SK-N-SH (cell line): ENCODE measurements around the gene GOLGA6L7. TPM values are rescaled to one million over a fixed set of nuclear protein-coding genes. Genes with fewer than 3 reads are reported as not detected.
A peak's percentile ranks its signal among the peaks of the same experiment; 100 is the strongest.

Experiments
- CTCF ChIA-PET: fragments of 300-600, 350-600 bp; formaldehyde crosslinking; extraction: SDS; loops from one replicate; lab custom pipeline; 2021; lab: Yijun Ruan, JAX
- POLR2A ChIA-PET: fragments of 350-600 bp; sonication (Branson Sonifier 250); formaldehyde crosslinking; extraction: SDS; loops from one replicate; lab custom pipeline; 2020; ENCODE audit warnings: antibody characterized with exemption, inconsistent platforms; lab: Yijun Ruan, JAX
- DNase-seq: peaks from one replicate; pipeline ENCODE4 v3.0.0; 2012
- H2AFZ ChIP-seq: fragments of 200-600 bp; sonication (generic); 2 replicates; pipeline ENCODE4 v1.8.1; 2016; ENCODE audit warnings: antibody characterized with exemption, mild to moderate bottlenecking, low read depth
- H3F3A ChIP-seq: fragments of 200-600 bp; sonication (generic); replicated peaks from 2 replicates; pipeline ENCODE3; 2016; ENCODE audit warnings: antibody characterized with exemption, mild to moderate bottlenecking; ENCODE audit not compliant: insufficient read depth
- H3K27ac ChIP-seq, 2 experiments: fragments of 200-500 bp in 1 of 2; fragments of 200-600 bp in 1 of 2; sonication (Bioruptor generic) in 1 of 2; sonication (generic), shearing (Covaris generic) in 1 of 2; 2 replicates each; pipeline versions ENCODE4 v1.5.1 to v1.6.1; 2014 to 2016; ENCODE audit warnings: low read depth in 2 of 2, inconsistent platforms in 1 of 2, low read length in 1 of 2, mild to moderate bottlenecking in 1 of 2, mixed read lengths in 1 of 2
- H3K27me3 ChIP-seq: fragments of 200-600 bp; sonication (generic), shearing (Covaris generic); 2 replicates; pipeline ENCODE4 v1.6.1; 2016; ENCODE audit warnings: mixed run types; ENCODE audit not compliant: insufficient read depth
- H3K36me3 ChIP-seq, 2 experiments: fragments of 200-500 bp in 1 of 2; fragments of 200-600 bp in 1 of 2; sonication (Bioruptor generic) in 1 of 2; sonication (generic) in 1 of 2; replicated peaks in 1 of 2; 2 replicates each; pipeline versions ENCODE3 to v1.5.1; 2014 to 2016; ENCODE audit warnings: low read length in 1 of 2, mild to moderate bottlenecking in 1 of 2; ENCODE audit not compliant: insufficient read depth in 2 of 2, control insufficient read depth in 1 of 2
- H3K4me1 ChIP-seq, 2 experiments: fragments of 200-500 bp in 1 of 2; fragments of 200-600 bp in 1 of 2; sonication (Bioruptor generic) in 1 of 2; sonication (generic), shearing (Covaris generic) in 1 of 2; 2 replicates each; pipeline versions ENCODE4 v1.5.1 to v1.6.1; 2014 to 2016; ENCODE audit warnings: low read depth in 1 of 2, low read length in 1 of 2, mixed run types in 1 of 2; ENCODE audit not compliant: insufficient read depth in 2 of 2, control insufficient read depth in 1 of 2
- H3K4me2 ChIP-seq: fragments of 200-600 bp; sonication (generic), shearing (Covaris generic); 2 replicates; pipeline ENCODE4 v1.6.1; 2017; ENCODE audit warnings: mixed run types
- H3K4me3 ChIP-seq, 2 experiments: fragments of 200-500 bp in 1 of 2; fragments of 200-600 bp in 1 of 2; sonication (Bioruptor generic) in 1 of 2; sonication (generic), shearing (Covaris generic) in 1 of 2; 2 replicates each; pipeline versions ENCODE4 v1.5.1 to v1.8.1; 2014 to 2016; ENCODE audit warnings: low read depth in 2 of 2, inconsistent platforms in 1 of 2, low read length in 1 of 2, mild to moderate bottlenecking in 1 of 2, mixed read lengths in 1 of 2, moderate library complexity in 1 of 2
- H3K79me2 ChIP-seq: fragments of 200-600 bp; sonication (generic); 2 replicates; pipeline ENCODE4 v1.8.1; 2017; ENCODE audit warnings: mild to moderate bottlenecking; ENCODE audit not compliant: insufficient read depth
- H3K9ac ChIP-seq: fragments of 200-600 bp; sonication (generic); 2 replicates; pipeline ENCODE4 v1.6.1; 2017; ENCODE audit warnings: mixed run types
- H3K9me2 ChIP-seq: fragments of 200-600 bp; sonication (generic); 2 replicates; pipeline ENCODE4 v1.6.1; 2017; ENCODE audit warnings: mixed run types
- H3K9me3 ChIP-seq: fragments of 200-600 bp; sonication (generic); 2 replicates; pipeline ENCODE4 v1.6.1; 2017; ENCODE audit warnings: mixed run types, mild to moderate bottlenecking, moderate library complexity
- H4K20me1 ChIP-seq: fragments of 200-600 bp; sonication (generic); 2 replicates; pipeline ENCODE4 v1.6.1; 2017; ENCODE audit warnings: mild to moderate bottlenecking, mixed run types; ENCODE audit not compliant: insufficient read depth
- CHD2 ChIP-seq: fragments of 150-350 bp; IDR thresholded peaks from 2 replicates; pipeline ENCODE4 v1.6.1; 2018; ENCODE audit warnings: low read length; ENCODE audit not compliant: partially characterized antibody
- EP300 ChIP-seq, 2 experiments: IDR thresholded peaks; 2 replicates each; pipeline versions ENCODE4 v1.4.0 to v1.6.1; 2012; ENCODE audit warnings: borderline replicate concordance in 1 of 2, low read depth in 1 of 2, low read length in 1 of 2
- FOXM1 ChIP-seq: IDR thresholded peaks from 2 replicates; pipeline ENCODE4 v1.4.0; 2012; ENCODE audit warnings: low read depth, mild to moderate bottlenecking
- GABPA ChIP-seq: IDR thresholded peaks from 2 replicates; pipeline ENCODE4 v1.4.0; 2012; ENCODE audit warnings: low read depth, mild to moderate bottlenecking
- MXI1 ChIP-seq: IDR thresholded peaks from 2 replicates; pipeline ENCODE4 v1.6.1; 2012; ENCODE audit warnings: mild to moderate bottlenecking, low read depth, low read length, improper control_type of control experiment
- NRF1 ChIP-seq: IDR thresholded peaks from 2 replicates; pipeline ENCODE4 v1.6.1; 2012; ENCODE audit warnings: low read depth, mild to moderate bottlenecking, low read length
- RCOR1 ChIP-seq: fragments of 150-350 bp; IDR thresholded peaks from 2 replicates; pipeline ENCODE4 v1.6.1; 2017; ENCODE audit warnings: antibody characterized with exemption, low read length
- SMC3 ChIP-seq: IDR thresholded peaks from 2 replicates; pipeline ENCODE4 v1.6.1; 2012; ENCODE audit warnings: low read depth, low read length, improper control_type of control experiment
- TCF12 ChIP-seq: IDR thresholded peaks from 2 replicates; pipeline ENCODE4 v1.4.0; 2012
- WGBS: methylation state at CpG from one replicate; pipeline ENCODE4 v1.1.6; 2017; ENCODE audit warnings: low lambda C conversion rate; 5-methylcytosine and 5-hydroxymethylcytosine counted together
- polyA plus RNA-seq, 3 experiments: library from polyadenylated mRNA; depleted of rRNA; stranded (reverse); fragments of >200 nt; gene quantifications; 2 replicates each; pipeline ENCODE4 v1.2.3, GENCODE V29; 2012
- TF ChIP-seq, protein P1 (sequence below): IDR thresholded peaks from 2 replicates; pipeline ENCODE4 v1.4.0; 2012; ENCODE audit warnings: low read depth, borderline replicate concordance
- TF ChIP-seq, protein P2 (sequence below): IDR thresholded peaks from 2 replicates; pipeline ENCODE4; 2012
- TF ChIP-seq, protein P3 (sequence below): fragments of 150-350 bp; IDR thresholded peaks from 2 replicates; pipeline ENCODE4 v1.6.1; 2017; ENCODE audit warnings: antibody characterized with exemption, low read length, low read depth, borderline replicate concordance
- TF ChIP-seq, protein P4 (sequence below): fragments of 150-350 bp; IDR thresholded peaks from 2 replicates; pipeline ENCODE4 v1.6.1; 2016; ENCODE audit warnings: mild to moderate bottlenecking, low read depth, low read length
- TF ChIP-seq, protein P5 (sequence below): IDR thresholded peaks from 2 replicates; pipeline ENCODE4 v1.4.0; 2012; ENCODE audit warnings: low read depth, borderline replicate concordance
- TF ChIP-seq, protein P6 (sequence below): IDR thresholded peaks from 2 replicates; pipeline ENCODE4 v1.6.1; 2012; ENCODE audit warnings: mild to moderate bottlenecking, low read depth, low read length, moderate library complexity

The GOLGA6L7 gene
- polyA plus RNA-seq, 1 of the 3 experiments (the other 2 are of a cell fraction): not detected

DNA sequence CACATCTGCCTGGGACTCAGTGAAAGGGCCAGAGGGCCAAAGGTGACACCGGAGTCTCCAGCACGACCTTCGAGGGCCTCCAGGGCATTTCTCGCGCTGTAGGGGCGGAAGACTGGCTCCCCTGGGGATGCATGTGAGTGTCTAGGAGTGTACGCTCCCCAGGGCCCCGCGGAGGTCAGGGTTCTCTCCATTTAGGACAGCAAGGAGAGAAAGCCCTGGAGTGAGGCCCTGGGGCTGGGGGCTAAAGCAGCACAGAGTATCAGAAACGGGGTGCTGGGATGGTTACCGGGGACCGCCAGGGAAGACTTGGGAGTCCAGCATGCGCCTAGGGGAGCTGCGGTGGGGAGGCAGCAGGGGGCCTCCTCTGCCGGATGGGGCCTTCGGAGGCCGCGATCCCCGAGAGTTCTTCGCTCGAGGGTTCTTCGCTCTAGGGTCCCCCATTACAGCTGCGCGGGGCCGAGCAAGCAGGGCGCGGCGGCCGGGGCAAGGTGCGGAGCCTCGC is 36.7 kb upstream of the GOLGA6L7 start:
- Histone ChIP-seq H3K4me1 (peaks cover 0 to 32% of the 10 kb centered on the region in 2 experiments; a peak in 1 of 4 replicates), H3F3A (no peaks in the 10 kb centered on the region), H3K9me3 (no peaks in the 10 kb centered on the region), H3K9me2 (no peaks in the 10 kb centered on the region), H3K27ac (peak overlapping the region in 1 of 2 experiments; percentile 75; a peak in 1 of 4 replicates), H4K20me1 (no peaks in the 10 kb centered on the region), H3K4me3 (peak overlapping the region; percentile 64 to 69; a peak in 3 of 4 replicates), H3K4me2 (peak overlapping the region; percentile 84), H3K27me3 (no peaks in the 10 kb centered on the region), H3K79me2 (no peaks in the 10 kb centered on the region), H3K9ac (peak overlapping the region; percentile 55), H2AFZ (peak overlapping the region; percentile 94), H3K36me3 (no peaks in the 10 kb centered on the region)
- no peak for DNase-seq
- TF ChIP-seq GABPA: no peak
- TF ChIP-seq, protein P1, sequence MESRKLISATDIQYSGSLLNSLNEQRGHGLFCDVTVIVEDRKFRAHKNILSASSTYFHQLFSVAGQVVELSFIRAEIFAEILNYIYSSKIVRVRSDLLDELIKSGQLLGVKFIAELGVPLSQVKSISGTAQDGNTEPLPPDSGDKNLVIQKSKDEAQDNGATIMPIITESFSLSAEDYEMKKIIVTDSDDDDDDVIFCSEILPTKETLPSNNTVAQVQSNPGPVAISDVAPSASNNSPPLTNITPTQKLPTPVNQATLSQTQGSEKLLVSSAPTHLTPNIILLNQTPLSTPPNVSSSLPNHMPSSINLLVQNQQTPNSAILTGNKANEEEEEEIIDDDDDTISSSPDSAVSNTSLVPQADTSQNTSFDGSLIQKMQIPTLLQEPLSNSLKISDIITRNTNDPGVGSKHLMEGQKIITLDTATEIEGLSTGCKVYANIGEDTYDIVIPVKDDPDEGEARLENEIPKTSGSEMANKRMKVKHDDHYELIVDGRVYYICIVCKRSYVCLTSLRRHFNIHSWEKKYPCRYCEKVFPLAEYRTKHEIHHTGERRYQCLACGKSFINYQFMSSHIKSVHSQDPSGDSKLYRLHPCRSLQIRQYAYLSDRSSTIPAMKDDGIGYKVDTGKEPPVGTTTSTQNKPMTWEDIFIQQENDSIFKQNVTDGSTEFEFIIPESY: no peak
- TF ChIP-seq, protein P2, sequence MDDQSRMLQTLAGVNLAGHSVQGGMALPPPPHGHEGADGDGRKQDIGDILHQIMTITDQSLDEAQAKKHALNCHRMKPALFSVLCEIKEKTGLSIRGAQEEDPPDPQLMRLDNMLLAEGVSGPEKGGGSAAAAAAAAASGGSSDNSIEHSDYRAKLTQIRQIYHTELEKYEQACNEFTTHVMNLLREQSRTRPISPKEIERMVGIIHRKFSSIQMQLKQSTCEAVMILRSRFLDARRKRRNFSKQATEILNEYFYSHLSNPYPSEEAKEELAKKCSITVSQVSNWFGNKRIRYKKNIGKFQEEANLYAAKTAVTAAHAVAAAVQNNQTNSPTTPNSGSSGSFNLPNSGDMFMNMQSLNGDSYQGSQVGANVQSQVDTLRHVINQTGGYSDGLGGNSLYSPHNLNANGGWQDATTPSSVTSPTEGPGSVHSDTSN: no peak
- TF ChIP-seq MXI1: no peak
- no peak for TF ChIP-seq SMC3
- no peak for TF ChIP-seq EP300 (IDR thresholded peaks at IDR 0.05; ENCODE audit: borderline replicate concordance in 1 of 2, low read depth in 1 of 2, low read length in 1 of 2)
- TF ChIP-seq, protein P3, sequence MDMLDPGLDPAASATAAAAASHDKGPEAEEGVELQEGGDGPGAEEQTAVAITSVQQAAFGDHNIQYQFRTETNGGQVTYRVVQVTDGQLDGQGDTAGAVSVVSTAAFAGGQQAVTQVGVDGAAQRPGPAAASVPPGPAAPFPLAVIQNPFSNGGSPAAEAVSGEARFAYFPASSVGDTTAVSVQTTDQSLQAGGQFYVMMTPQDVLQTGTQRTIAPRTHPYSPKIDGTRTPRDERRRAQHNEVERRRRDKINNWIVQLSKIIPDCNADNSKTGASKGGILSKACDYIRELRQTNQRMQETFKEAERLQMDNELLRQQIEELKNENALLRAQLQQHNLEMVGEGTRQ: no peak
- no peak for TF ChIP-seq CHD2
- TF ChIP-seq, protein P4, sequence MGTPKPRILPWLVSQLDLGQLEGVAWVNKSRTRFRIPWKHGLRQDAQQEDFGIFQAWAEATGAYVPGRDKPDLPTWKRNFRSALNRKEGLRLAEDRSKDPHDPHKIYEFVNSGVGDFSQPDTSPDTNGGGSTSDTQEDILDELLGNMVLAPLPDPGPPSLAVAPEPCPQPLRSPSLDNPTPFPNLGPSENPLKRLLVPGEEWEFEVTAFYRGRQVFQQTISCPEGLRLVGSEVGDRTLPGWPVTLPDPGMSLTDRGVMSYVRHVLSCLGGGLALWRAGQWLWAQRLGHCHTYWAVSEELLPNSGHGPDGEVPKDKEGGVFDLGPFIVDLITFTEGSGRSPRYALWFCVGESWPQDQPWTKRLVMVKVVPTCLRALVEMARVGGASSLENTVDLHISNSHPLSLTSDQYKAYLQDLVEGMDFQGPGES: no peak
- TF ChIP-seq NRF1: no peak
- TF ChIP-seq, protein P5, sequence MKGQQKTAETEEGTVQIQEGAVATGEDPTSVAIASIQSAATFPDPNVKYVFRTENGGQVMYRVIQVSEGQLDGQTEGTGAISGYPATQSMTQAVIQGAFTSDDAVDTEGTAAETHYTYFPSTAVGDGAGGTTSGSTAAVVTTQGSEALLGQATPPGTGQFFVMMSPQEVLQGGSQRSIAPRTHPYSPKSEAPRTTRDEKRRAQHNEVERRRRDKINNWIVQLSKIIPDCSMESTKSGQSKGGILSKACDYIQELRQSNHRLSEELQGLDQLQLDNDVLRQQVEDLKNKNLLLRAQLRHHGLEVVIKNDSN: no peak
- TF ChIP-seq RCOR1: no peak
- TF ChIP-seq FOXM1: no peak
- TF ChIP-seq, protein P6, sequence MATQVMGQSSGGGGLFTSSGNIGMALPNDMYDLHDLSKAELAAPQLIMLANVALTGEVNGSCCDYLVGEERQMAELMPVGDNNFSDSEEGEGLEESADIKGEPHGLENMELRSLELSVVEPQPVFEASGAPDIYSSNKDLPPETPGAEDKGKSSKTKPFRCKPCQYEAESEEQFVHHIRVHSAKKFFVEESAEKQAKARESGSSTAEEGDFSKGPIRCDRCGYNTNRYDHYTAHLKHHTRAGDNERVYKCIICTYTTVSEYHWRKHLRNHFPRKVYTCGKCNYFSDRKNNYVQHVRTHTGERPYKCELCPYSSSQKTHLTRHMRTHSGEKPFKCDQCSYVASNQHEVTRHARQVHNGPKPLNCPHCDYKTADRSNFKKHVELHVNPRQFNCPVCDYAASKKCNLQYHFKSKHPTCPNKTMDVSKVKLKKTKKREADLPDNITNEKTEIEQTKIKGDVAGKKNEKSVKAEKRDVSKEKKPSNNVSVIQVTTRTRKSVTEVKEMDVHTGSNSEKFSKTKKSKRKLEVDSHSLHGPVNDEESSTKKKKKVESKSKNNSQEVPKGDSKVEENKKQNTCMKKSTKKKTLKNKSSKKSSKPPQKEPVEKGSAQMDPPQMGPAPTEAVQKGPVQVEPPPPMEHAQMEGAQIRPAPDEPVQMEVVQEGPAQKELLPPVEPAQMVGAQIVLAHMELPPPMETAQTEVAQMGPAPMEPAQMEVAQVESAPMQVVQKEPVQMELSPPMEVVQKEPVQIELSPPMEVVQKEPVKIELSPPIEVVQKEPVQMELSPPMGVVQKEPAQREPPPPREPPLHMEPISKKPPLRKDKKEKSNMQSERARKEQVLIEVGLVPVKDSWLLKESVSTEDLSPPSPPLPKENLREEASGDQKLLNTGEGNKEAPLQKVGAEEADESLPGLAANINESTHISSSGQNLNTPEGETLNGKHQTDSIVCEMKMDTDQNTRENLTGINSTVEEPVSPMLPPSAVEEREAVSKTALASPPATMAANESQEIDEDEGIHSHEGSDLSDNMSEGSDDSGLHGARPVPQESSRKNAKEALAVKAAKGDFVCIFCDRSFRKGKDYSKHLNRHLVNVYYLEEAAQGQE: no peak
- no peak for TF ChIP-seq TCF12
- ChIA-PET CTCF (interaction anchor here (0.8 to 2.3 kb wide), 10 partner anchors 11 to 217 kb away, joined by 3 to 8 read pairs (median 4); no protein-coding TSS in a partner anchor), POLR2A (interaction anchor here (1.4 to 3.3 kb wide), 3 partner anchors 27 to 70 kb away, joined by 3 to 33 read pairs (median 4); no protein-coding TSS in a partner anchor)
- 80% methylated on average over 12 of the region's 31 CpGs for WGBS
